NCI-H2107 treated with DMSO at 0.1 percent for 48 hours (cell line): ENCODE data around the gene GNRH2.
"Not testable (repeated sequence)": the region's sequence is repeated elsewhere in the genome, so short reads cannot be mapped to it uniquely, and the experiment has no call there.

Experiments
- DNase-seq: peaks from one replicate; lab custom pipeline; 2025; ENCODE audit not compliant: unreplicated experiment; lab: John Stamatoyannopoulos, UW

GNRH2 gene

DNA sequence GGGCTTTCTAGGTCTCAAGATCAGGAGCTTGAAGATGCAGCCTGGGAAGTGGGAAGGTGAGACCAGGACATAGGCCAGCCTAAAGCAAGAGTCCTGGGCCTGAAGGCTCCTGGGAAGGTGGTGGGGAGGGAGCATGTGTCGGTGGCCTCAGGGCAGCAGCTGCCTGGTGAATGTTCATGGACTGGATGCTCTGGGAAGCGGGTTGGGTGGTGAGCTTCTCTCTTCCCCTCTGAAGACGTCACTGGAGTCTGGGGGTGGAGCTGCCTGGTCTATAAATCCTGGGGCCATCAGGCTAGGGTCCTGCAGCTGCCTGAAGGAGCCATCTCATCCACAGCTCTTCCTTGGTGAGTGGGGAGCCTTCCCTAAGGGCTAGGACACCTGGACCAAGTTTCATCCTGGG lies at the start of gene GNRH2:
Gene GNRH2, plus strand, starts transcription at position 301 of the 400 bp plus-strand sequence. CDS start 793 bp downstream, outside the sequence.
- no peak for DNase-seq

DNA sequence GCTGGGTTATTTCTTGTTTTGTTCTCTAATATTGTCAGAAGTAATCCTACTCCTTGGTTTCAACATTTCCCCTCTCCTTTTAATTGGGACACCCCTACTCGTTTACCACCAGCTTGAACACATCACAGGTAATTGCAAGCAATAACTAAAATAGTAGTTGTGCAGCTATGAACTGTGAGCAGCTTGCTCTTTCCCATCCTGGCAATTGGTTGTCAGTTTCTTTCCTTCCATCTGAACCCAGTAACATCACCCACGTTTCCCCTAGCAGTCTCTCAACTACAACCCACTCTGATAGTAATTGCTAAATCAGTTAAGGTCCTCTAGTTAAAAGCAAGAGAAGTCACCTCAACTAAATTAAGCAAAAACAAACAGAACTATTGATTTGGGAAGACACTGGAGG lies 47.6 kb upstream of the GNRH2 start:
- no peak for DNase-seq

- no peak for DNase-seq
These were observed 44.7 kb upstream of the GNRH2 start for GRCh38 chr20:2998728-2999127.

DNA sequence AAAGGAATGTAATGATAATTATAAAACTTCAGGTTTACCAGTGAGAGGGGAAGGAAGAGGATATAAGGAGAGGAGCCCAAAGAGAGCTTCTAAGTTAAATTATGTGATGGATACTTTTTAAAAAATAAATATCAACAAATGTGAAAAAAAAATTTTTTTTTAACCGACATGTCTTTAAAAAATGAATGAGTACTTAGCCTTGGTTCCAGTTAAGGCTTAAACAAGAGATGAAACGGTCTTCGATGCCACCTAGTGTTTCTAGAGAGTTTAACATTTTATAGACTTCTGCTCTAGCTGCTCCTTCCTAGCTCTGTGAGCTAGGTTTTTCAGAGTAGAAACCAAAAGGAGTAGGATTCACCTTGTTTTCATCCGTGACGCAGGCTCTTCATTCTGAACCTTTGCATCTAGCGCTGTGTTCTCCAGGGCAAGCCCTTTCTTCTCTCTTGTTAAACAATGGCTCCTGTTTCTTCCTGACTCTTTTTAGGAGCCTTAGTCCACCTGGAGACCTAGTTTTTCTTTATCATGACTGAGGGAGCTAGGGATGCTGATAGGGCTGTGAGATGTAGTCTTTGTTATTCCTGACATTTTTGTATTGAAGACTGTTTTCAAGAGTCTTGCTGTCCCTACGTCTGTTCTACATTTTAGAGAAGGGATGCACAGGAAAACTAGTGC lies 42.4 kb upstream of the GNRH2 start:
- DNase-seq: peak; percentile 35

DNA sequence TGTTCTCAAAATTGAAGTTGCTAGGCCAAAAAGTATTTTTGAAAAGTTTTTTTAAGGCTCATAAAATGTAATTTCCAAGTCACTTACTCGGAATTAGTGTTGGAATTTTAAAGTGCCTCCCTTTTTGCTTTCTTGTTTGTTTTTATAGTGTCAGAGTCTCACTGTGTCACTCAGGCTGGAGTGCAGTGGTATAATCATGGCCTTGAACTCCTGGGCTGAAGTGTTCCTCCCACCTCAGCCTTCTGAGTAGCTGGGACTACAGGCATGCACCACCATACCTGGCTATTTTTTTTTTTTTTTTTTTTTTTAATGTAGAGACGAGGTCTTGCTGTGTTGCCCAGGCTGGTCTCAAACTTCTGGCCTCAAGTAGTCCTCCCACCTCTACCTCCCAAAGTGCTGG lies 40.0 kb upstream of the GNRH2 start:
- no peak for DNase-seq

DNA sequence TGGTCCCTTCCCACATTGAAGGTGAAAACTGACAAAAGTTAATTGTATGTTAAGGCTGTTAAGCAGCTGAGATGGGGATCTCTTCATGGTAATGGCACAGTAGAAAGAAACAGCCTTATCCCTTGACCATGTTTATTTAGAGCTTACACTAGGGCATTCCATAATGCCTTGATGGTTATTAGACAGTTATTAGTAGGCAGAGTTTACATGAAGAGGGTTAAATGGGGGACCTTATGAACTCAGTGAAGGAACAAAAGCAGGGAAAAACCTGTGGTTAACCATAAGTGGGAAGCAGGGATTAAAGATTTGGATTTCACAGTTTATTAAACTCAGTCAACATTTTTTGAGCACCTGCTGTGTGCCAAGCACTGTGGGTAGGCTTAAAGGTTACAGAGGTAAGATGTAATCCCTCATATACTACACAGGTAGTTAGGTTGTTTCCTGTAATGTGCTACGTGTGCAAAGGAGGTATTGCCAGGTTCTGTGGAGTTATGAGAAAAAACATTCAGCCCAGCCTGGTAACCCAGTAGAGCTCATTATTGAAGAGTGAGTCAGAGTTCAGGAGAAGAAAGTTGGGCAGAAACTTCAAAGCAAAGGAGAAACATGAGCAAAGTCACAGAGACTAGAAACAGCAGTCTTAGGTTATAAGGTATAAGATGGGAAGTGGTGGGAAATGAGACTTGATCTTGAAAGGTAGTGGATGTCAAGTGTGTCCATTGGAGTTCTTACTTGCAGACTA lies 32.3 kb upstream of the GNRH2 start:
- peak; percentile 52 for DNase-seq

GRCh38 chr20:3011752-3012151 lies 31.7 kb upstream of the GNRH2 start:
- DNase-seq: no peak

GRCh38 chr20:3013771-3014170 lies 29.7 kb upstream of the GNRH2 start:
- DNase-seq: no peak

GRCh38 chr20:3014179-3014578 lies 29.2 kb upstream of the GNRH2 start:
- no peak for DNase-seq

DNA sequence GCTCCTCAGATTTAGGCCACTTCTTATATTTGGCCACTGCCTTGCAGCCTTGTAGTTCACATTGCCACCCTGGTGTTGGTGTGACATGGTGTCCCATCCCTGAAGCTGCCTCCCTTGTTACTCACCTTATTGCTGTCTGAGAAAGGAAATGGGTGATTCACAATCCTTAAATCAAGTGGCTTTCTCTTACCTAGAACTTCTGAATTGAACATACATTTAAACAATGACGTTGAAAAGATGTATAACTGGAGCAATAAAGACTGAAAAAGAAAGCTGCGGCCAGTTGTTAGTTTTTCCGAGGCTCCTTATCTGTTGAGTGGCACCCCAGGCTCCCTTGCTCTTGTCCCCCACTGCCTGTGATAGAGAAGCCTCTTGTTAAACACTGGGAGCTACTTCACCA lies 28.8 kb upstream of the GNRH2 start:
- no peak for DNase-seq

DNA sequence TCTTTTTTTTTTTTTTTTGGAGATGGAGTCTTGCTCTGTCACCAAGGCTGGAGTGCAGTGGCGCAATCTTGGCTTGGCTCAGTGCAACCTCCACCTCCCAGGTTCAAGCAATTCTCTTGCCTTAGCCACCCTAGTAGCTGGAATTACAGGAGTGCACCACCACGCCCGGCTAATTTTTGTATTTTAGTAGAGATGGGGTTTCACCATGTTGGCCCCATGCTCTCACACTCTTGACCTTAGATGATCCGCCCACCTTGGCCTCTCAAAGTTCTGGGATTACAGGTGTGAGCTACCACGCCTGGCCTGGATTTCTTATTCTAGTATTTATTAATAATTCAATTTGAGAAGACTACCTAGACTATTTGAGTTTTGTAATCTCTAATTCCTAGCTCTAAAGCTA lies 28.1 kb upstream of the GNRH2 start:
- not testable (repeated sequence) for DNase-seq

DNA sequence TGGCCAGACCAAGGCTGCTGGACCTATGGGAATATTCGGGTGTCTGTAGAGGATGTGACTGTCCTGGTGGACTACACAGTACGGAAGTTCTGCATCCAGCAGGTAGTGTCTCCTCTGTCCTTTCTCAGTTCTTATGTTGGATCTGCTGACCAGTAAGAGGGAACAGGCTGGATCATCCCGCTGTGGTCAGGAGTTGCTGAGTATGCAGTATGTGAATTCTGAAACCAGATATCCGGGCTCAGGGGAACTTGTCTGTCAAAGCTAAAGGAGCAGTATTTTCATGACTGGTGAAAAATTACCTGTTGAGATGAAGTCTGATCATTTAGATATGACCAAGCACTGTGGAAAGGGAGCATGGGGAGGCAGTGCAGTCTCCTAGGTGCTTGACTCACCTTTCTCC lies 22.1 kb upstream of the GNRH2 start:
- DNase-seq: no peak

DNA sequence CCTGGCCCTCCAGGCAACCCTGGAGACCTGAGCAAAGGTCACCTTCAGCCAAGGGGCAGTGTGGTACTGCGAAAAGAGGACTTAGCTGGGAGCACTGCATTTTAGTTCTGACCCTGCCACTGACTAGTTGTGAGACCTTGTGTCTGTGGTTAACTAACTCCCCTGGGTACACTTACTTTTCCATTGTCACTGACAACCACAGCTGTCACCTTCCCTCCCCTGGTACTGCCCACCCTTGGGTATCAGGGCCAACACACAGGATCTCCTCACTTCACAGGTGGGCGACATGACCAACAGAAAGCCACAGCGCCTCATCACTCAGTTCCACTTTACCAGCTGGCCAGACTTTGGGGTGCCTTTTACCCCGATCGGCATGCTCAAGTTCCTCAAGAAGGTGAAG lies 21.6 kb upstream of the GNRH2 start:
- DNase-seq: no peak

DNA sequence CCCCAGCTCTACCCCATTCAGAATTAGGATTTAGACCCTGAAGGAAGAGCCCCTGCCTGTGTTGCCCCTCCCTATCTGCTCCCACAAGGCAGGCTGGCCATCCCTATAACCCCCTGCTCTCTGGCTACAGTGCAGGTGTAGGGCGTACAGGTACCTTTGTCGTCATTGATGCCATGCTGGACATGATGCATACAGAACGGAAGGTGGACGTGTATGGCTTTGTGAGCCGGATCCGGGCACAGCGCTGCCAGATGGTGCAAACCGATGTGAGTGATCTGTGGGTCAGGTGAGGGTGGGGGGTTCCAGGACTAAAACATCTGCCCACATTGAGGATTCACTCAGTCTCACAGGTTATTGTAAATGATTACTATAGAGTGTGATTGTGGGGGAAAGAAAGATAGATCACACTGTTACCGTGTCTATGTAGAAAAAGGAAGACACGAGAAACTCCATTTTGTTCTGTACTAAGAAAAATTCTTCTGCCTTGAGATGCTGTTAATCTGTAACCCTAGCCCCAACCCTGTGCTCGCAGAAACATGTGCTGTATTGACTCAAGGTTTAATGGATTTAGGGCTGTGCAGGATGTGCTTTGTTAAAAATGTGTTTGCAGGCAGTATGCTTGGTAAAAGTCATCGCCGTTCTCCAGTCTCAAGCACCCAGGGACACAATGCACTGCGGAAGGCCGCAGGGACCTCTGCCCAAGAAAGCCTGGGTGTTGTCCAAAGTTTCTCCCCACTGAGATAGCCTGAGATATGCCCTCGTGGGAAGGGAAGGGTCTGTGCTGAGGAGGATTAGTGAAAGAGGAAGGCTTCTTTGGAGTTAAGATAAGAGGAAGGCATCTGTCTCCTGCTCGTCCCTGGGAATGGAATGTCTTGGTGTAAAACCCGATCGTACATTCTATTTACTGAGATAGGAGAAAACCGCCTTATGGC lies 20.6 kb upstream of the GNRH2 start:
- DNase-seq: not testable (repeated sequence)

- no peak for DNase-seq
These were observed 15.4 kb upstream of the GNRH2 start for GRCh38 chr20:3027987-3028386.

DNA sequence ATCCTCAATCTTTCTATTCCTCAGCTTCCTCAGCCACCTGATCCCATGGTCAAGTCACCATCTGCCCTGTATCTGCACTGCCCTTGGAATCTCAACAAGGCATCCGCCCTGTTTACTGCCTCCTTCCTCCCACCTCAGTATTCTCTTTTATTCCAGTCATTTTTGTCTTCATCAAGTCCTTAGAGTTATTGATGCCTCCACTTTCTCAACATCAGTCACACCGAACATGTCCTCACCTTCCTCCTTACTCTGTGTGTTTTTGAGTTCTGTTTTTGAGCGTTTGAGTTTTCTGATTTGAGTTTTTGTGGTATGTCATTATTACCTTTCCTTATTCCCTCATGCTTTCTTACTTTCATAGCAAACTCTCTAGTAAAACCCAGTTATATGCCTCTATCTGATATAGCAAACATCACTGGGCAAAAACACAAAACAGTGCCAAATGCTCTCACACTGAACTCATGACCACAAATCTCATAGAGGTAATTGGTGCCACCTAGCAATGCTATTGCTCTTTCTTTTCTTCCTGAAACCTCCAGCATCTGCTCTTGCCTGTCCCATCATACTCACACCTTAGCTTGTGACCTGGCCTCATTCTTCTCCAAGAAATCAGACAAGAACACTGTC lies 11.8 kb upstream of the GNRH2 start:
- DNase-seq: no peak

GRCh38 chr20:3032624-3033023 lies 10.8 kb upstream of the GNRH2 start:
- no peak for DNase-seq

DNA sequence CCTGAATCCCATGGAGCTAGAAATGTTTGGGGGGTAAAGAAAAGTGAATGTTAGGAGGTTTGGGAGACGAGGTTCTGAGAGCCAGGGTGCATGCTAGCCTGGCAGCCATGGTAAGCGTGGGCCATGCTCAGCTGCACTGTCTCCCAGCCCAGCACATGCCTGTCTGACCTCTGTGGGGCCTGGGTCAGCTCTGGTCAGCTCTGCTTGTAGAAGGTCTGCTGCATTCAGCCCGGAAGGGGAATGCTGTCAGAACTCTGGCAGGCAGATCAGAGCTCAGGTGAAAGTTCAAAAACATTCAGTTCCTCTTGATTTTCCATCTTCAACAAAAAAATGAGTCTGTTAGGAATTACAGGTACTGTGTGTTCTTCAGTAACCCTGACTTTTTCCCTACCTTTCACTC lies 5.8 kb upstream of the GNRH2 start:
- DNase-seq: no peak

- no peak for DNase-seq
These were observed 5.0 kb upstream of the GNRH2 start for GRCh38 chr20:3038454-3038853.

DNA sequence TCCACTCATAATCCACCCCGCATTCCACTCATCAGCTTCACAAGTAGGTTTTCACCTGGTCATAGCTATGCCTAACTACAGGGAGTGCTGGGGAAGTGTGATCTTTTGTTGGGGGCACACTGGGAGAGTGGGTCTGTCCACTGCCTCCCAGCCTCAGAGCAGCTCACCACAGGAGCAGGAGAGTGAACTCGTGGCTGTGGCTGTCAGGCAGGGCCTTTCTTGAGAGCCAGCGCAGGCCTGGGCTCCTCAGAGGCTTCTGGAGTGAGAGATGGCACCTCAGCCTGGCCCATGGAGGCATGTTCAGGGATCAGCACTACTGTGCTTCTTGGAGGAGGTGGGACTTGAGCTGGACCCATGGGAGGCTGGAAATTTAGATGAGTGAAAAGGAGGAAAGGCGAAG lies 4.0 kb upstream of the GNRH2 start:
- DNase-seq: no peak

- no peak for DNase-seq
These were observed 3.3 kb upstream of the GNRH2 start for GRCh38 chr20:3040086-3040485.
